HG03066 (cell line): ENCODE measurements around the gene ADH5.
"Not testable (repeated sequence)": the region's sequence is repeated elsewhere in the genome, so short reads cannot be mapped to it uniquely, and the experiment has no call there.

Source experiments
- ATAC-seq: cut with Tn5 transposase; IDR thresholded peaks from one replicate; pipeline ENCODE4 v1.9.1; 2021; ENCODE audit warnings: low read depth; ENCODE audit not compliant: unreplicated experiment

Gene ADH5

DNA sequence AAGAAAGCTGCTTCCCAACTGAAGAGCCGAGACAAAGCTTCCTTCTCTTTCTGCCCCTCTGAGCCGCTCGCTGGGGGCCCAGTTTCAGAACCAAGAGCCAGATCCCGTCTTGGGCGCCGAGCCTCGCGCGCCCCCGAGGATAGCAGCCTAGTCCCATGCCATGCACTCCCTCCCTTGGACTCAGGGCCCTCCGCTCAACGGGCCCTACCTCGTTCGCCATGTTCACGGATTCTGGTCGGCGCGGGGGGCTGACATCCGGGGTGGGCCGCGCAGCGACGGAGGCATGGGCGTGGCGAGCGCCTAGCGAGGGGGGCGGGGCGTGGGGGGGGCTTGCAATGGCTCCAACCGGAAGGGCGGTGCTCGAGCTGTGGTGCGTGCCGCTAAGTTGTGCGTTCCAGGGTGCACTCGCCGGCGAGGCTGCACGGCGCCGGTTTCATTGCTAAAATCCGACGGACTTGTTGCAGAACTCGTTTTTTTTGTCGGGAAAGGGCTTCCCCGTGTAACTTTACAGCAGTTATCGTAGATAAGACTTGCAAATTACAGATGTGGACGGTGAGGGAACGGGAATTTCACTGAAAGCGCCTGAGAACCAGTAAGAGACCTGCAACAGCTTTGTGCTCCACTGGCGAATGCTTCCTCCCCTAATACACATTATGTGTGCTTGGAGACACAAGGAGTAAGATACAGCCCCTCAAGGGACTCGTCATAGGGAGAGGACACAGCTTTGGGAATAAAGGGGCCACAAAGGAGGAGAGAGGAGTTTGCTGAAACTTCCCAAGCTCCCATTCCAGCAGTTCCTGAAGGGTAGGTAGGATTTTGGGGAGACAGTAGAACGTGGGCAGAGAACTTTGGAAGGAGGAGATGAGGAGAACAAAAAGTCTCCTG lies at the start of gene ADH5:
Gene ADH5 (minus strand): TSS at position 308 of the 885 bp plus-strand sequence. CDS start 88 bp downstream, at position 220.
- ATAC-seq: peak; percentile 94

DNA sequence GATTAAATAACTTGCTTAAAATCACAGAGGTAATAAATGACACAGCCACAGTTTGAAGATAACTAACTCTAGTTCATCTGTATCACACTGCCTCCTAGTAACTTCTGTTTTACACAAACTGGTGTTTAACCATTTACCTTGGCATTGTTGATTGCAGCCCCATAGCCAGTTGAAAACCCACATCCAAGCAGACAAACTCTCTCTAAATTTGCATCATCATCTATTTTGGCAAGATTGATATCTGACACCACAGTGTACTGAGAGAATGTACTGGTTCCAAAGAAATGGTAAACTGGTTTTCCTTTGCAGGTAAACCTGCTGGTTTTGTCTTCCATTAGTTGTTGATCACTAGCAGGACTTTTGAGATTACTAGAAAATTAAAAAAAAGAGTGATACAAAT lies 47.7 kb upstream of the ADH5 start:
- ATAC-seq: no peak

DNA sequence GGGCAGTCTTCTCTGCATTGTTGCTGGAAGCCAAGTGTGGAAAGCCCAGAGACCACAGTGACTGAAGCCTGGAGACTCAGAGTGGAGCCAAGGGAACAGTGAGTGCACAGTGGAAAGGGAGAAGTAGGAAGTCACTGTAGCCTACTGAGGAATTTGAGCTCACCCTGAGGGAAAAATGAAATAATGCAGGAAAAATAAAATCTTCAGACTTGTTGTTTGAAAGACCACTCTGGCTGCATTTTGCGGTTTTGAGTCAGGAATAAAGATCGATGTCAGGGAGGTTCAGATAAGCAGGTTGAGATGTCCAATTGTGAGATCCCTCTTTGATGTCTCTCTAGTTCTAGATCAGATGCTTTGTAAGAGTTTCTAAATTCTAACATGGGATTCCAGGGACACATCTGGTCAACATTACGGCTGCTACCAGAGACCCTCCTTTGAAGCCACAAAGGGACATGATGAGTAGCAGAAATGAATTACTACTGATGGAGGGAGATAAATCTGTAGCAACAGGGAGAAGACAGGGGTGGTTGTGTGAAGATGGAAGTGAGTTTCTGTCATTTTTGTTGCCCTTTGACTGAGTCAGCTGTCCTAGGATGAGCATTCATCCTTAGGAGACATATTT lies 47.1 kb upstream of the ADH5 start:
- ATAC-seq: no peak

DNA sequence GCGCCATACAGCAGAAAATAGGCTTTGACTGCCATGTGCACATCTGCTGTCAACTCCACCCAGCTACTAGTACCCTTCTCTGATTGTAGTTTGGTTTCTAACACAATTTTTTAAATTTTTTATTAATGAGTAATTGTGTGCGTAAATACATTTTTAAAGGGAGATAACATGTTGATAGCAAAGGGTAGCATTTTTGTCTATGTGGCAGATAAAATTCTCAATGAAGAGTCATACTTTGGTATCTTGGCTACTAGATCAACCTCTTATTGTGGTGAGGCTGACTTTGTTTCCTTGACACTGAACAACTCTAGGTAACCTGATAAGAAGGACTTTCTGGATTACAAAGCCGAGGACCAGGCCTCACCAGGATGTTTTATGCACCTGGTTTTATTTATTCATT lies 46.0 kb upstream of the ADH5 start:
- ATAC-seq: no peak

DNA sequence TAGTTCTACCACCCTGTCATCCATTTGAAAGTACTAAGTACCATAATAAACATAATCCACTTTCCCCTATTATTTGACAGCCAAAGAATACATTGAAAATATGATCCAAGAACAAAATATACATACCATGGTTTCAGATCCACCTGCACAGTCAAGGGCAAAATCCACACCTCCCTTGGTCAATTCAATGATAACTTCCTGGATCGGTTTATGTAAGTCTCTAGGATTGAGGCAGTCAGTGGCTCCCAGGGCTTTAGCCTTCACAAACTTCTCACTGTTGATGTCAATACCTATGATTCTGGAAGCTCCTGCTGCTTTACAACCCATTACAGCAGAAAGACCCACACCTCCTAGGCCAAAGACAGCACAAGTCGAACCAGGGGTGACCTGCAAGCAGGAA lies 42.8 kb upstream of the ADH5 start:
- ATAC-seq: no peak

DNA sequence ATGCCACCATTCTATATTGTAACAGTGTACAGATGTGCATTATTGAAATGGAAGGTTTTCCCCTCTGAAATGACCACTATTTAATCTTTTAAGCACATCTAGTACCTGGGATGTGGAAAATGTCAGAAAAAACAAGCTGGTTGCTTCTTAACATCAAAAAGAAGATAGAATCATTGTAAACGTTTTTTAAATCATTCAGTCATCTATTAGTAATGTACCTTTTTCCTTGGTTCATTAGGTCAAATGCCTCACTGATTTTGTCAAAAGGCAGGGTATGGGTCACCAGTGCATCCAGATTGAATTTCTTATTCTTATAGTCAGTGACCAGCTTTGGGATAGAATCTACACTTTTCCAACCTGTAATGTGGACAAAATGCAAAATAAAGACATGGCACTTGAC lies 37.8 kb upstream of the ADH5 start:
- ATAC-seq: no peak

DNA sequence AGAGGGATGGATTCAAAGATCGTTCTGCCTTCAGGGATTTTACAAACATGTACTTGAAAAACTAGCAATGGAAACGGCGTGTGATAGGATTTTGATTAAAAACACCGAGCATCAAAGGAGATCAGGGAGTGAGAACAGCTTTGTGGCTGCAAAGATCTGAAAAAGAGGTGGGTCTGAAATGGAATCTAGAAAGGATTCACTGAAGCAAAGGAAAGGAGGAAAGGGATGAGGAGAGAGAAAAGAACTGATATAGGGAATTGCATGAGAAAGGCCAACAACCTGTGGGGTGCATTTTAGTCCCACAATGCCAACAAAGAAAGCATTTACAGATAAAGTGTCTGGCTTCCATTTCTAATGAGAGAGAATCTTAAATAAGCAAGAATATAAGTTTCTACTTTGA lies 32.4 kb upstream of the ADH5 start:
- no peak for ATAC-seq

DNA sequence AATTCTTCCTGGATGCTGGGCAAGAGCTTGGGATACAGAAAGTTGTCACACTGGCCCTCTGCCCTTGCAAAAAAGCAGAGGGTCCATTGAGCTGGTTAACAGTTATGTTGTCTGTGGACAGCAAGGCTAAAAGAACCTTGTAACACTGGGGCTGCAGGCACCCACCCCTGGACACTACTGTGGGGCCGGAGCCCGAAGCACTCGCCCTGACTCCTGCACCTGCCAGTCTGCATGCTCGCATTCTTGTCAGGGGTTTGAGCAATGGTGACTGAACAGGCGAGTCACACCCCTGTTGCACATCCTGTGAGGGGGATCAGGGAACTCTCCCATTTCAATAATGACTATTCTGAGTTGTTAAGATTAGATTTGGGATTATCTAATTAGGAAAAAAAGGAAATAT lies 31.9 kb upstream of the ADH5 start:
- ATAC-seq: no peak

DNA sequence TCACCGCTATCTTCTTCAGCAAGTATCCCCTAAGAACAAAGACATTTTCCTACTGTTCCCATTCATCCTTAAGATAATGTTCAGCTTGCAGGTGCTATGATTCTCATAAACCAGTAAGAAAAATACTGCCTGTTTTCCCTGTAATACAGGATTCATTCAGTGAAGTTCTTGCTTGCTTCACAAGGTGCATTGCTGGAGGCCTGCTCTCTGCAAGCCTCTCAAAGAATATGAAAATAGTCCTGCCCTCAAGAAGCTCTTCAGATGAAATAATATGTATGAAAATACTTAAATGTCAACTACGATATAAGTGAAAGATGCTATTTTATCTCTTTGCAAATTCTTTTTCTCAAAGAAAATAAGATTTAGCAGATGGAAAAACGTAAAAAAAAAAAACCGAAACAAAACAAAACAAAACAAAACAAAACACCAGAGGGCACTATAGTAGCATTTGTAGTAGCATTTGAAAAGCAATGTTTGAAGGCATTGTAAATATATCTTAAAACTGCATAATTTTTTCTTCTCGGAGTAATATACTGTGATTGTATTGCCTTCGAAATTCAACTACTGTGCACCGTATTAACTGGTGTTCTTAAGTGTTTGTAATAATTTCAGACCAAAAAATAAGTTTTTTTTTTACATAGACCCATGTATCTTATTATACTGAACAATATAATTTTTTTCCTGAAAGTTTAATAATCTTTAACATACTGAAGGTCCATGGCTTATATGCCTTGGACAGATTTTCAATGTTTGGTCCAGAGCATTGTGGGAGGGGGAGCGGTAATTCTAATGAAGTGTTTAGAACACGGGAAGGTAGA lies 29.5 kb upstream of the ADH5 start:
- ATAC-seq: no peak

DNA sequence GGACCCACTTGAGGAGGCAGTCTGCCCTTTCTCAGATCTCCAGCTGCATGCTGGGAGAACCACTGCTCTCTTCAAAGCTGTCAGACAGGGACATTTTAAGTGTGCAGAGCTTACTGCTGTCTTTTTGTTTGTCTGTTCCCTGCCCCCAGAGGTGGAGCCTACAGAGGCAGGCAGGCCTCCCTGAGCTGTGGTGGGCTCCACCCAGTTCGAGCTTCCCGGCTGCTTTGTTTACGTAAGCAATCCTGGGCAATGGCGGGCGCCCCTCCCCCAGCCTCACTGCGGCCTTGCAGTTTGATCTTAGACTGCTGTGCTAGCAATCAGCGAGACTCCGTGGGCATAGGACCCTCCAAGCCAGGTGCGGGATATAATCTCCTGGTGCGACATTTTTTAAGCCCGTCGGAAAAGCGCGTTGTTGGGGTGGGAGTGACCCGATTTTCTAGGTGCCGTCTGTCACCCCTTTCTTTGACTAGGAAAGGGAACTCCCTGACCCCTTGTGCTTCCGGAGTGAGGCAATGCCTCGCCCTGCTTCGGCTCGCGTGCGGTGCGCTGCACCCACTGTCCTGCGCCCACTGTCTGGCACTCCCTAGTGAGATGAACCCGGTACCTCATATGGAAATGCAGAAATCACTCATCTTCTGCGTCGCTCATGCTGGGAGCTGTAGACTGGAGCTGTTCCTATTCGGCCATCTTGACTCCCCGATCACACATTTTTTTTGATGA lies 28.7 kb upstream of the ADH5 start:
- ATAC-seq: not testable (repeated sequence)

DNA sequence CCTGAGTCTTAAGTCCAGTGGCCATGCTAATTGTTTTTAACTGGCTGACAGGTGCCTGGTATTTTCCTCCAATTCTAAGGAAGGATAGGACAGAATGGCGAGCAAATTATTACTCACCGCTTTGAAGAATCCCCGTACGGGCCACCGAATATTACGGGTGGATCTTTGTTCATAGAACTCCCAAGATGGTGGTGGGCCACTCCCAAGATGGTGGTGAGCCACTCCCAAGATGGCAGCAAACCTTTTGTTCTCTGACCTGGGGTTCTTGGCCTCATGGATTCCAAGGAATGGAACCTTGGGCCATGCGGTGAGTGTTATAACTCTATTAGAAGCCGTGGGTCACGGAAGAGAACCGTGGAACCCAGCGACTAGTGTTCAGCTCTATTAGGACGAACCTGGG lies 20.7 kb upstream of the ADH5 start:
- ATAC-seq: not testable (repeated sequence)

DNA sequence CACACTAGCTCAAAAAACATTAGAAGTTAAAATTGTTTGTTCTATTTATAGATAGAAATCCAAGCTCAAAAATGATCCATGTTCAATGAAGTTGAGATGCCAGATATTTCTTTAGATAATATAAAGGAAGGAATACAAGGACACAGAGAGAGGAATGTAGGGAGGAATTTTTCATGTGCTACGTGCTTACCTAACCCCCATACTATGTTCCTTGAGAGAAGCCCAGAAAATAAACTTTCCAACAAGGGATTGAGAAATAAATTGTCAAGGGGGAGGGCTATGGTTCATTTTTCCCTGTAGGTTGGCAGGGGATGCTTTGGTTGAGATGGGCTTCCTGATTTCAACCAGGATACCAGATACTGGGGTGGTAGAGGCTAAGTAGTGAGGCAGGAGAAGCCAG lies 15.6 kb upstream of the ADH5 start:
- no peak for ATAC-seq

DNA sequence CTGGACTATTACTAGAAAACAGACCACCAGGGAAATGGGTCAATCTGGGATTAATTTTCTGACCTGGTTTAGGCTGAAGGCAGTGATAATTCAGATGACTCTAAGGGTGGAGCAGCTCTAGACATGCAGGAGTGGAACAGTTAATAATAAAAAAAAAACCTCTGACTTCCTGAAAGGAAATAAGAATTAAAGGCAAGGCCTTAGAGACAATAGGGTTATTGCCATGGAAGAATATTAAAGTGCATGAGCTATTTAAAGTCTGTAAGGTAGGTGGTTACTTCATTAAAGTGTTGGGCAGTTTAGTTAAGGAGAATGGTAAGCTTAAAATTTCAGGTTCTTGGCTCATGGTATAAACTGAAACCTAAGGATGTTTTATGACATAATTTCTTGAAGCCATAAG lies 14.6 kb upstream of the ADH5 start:
- ATAC-seq: no peak

DNA sequence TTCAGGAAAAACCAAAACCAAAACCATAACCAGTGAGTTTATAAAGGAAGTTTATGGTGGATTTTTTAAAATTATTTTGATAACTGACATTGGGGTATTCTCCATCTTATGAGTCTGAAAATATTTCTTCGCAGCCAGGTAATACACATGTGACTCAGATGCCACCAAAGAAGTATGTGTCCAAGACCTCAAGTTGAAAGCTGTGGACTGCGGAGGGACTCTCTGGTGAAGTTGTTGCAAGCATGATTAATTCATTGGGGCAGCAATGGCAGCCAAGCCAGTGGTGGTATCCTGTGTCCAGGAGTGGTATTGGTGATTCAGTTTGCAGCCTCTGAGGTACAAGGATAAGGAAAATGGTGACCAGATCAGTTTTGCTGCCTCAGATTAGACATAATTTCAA lies 14.0 kb upstream of the ADH5 start:
- no peak for ATAC-seq

DNA sequence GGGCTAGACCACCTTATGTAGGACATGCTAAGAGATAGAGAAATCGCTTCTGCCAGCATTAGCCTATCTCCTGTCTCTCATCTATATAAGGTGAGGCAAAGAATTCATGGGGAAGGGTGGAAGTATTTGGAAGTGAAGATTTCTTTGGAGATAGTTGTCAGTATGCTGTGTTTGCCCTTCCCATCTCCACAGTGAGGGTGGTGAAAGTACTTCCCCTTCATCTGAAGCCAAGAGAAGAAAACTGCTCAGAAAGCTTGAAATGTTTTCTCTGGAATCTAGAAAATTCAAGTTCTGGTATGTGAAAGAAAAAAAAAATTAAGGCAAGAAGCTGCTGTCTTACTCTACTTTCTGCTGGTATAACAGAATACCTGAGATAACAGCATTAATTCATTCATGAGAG lies 12.3 kb upstream of the ADH5 start:
- no peak for ATAC-seq

DNA sequence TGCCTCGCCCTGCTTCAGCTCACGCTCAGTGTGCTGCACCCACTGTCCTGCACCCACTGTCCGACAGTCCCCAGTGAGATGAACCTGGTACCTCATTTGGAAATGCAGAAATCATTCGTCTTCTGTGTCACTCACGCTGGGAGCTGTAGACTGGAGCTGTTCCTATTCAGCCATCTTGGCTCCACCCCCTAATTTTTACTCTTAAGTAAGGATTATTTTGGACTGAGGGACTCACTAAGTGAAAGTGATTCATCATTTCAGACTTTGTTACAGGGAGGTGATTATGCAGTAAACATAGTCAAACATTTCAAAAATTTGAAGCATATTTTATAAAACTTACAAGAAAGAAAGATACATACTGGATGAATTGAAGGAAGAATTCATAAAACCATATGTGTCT lies 11.2 kb upstream of the ADH5 start:
- ATAC-seq: not testable (repeated sequence)

DNA sequence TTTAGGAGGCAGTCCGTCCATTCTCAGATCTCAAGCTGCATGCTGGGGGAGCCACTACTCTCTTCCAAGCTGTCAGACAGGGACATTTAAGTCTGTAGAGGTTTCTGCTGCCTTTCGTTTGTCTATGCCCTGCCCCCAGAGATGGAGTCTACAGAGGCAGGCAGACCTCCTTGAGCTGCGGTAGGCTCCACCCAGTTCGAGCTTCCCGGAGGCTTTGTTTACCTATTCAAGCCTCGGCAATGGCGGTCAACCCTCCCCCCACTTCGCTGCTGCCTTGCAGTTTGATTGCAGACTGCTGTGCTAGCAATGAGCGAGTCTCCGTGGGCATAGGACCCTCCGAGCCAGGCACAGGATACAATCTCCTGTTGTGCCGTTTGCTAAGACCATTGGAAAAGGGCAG lies 10.7 kb upstream of the ADH5 start:
- no peak for ATAC-seq

DNA sequence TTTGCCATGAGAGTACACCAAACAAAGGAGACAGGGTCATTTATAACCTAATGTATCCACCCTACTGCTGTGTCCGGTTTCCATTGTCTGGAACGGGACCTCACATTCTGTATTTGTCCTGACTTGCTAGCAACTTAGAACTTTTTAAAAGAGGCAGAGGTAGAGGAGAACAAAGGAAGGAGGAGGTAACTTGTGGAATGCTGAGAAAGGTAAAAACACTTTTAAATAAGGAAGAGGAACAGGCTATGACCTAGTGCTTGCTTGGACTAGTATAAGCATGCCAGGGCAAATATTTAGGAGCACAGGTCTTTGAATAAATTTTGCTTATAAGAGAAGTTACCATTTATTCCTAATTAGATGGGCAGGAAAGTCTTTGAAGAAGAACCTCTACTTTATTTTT lies 3.3 kb upstream of the ADH5 start:
- ATAC-seq: not testable (repeated sequence)

DNA sequence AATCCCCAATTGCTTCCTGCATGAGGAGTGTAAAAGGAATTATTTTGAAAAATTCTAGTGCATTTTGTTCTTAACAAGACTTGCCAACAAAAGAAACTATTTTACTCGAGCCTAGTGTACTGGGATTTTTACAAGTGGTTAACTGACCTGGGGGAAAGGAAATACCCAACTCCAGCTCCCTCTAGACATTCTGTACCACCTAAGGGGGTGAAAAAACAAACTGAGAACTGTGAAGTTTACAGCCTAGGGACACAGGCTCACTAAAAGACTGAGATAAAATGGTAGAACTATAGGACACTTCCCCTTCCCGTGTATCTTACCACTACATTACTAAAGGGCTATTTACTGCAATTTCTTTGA lies 2.6 kb upstream of the ADH5 start:
- no peak for ATAC-seq

DNA sequence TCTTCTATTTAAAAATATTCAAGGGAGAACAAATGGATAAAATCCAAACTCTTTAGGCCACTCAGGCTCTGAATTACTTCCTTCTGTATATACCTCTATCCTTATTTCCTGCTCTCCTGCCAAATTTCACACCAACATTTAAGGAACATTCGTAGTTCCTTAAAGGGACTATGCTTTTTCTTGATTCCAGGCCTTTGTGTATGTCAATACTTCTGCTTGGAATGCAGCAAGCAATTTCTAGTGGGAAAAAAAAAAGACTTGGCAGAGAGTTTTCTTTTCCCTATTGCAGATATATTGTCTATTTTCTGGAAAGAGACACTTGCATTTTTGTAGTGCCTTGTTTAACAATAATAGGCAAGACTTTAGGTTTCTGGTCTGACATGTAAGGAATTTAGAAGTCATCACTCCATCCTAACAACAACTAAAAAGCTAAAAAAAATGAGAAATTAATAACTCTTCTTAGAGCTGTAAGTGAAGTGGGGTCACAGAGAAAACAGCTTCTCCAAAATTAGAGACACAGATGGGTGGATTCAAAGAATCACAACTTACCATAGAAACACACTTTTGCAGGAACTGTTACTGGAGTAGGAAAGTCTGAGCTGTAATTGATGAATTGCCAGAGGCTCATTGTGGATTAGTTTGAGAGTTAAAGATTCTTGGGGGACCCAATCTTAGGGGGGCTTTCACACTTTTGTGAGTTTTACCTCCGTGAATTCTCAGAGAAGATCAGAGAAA lies 2.1 kb upstream of the ADH5 start:
- no peak for ATAC-seq
